HG03060 (cell line): ENCODE data around the gene DNAJC1.
"Not testable (repeated sequence)": the region's sequence is repeated elsewhere in the genome, so short reads cannot be mapped to it uniquely, and the experiment has no call there.

ENCODE experiments used
- ATAC-seq: cut with Tn5 transposase; IDR thresholded peaks from one replicate; pipeline ENCODE4 v1.9.1; 2021; ENCODE audit warnings: low read depth, moderate number of reproducible peaks; ENCODE audit not compliant: unreplicated experiment

Gene DNAJC1

GRCh38 chr10:21919117-21919516, 84.4 kb downstream of the DNAJC1 start:
- ATAC-seq = no peak

DNA sequence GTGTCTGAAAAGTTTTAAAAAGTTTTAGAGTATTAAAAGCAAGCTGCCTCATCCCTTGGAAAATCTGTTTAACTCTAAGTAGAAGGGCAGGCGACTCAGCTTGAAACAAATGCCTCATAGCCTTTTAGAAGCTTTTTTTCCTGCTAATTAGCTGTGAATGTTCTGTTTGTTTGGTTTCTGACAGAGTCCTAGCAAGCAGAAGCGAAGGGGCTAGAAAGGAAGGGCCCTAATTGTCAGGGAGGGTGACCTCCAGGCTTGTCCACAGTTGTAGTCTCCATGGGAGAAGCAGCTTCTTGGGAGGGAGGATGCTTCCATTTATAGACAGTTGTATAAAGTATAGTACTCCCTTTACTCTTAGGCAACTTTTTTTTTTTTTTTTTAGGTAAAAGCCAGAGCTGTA, 90.9 kb downstream of the DNAJC1 start:
- ATAC-seq = no peak

DNA sequence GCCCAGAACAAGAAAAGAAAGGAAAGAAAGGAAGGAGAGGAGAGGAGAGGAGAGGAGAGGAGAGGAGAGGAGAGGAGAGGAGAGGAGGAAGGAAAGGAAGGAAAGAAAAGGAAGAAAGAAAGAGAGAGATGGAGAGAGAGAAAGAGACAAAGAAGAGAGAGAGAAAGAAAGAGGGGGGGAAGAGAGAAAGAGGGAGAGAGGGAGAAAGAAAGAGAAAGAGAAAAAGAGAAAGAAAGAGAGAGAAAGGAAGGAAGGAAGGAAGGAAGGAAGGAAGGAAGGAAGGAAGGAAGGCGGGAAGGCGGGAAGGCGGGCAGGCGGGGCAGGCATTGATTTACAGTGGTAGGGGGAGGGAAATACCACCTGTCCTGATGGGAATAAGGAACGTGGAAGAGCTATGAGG, 92.7 kb downstream of the DNAJC1 start:
- ATAC-seq = no peak

GRCh38 chr10:21907436-21907835, 96.1 kb downstream of the DNAJC1 start:
- ATAC-seq = no peak

DNA sequence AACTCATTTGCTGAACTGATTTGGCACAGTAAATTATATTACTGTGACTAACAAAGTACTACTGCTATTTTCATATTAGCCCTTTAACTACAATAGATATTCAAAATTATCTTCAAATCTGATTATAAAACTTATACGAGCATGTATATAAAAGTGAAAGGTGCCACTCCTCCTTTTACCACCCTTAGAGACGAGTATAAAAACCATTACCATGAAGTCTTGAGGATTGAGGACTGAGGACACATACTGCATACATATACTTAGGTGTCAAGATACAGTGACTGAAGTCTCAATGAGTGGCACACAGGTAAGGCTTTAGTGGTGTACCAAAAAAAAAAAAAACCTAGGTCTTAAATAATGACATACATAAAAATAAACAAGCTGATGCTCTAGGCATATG, 98.6 kb downstream of the DNAJC1 start:
- ATAC-seq = no peak

DNA sequence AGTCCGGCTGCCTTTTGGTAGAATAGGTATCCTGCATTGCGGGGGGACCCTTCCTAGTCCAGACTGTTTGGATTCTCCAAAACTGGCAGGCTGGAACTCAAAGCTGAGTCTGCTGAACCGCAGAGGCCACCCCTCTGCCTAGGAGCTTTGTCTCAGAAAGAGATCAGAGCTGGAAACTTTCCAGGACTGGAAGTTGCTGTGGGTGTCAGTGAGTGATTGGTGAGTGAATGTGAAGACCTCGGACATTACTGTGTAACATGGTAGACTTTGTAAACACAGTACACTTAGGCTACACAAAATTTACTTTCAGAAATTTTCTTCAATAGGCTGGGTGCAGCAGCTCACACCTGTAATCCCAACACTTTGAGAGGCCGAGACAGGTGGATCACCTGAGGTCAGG, 103.8 kb downstream of the DNAJC1 start:
- no peak for ATAC-seq

DNA sequence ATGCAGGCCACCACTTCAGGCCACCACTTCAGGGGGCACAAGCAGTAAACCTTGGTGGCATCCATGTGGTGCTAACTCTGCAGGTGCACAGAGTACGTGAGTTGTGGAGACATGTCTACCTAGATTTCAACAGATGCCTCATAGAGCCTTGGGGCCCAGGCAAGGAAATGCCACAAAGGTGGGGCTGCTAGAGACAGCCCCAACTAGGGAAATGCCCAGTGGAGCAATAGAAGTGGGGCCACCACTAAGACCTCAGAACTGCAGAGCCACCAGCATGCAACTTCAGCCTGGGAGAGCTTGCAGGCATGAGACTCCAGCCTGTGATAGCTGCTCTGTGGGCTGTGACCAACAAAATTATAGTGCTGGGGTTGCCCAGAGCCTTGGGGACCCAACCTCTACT, 107.6 kb downstream of the DNAJC1 start:
- ATAC-seq = no peak

DNA sequence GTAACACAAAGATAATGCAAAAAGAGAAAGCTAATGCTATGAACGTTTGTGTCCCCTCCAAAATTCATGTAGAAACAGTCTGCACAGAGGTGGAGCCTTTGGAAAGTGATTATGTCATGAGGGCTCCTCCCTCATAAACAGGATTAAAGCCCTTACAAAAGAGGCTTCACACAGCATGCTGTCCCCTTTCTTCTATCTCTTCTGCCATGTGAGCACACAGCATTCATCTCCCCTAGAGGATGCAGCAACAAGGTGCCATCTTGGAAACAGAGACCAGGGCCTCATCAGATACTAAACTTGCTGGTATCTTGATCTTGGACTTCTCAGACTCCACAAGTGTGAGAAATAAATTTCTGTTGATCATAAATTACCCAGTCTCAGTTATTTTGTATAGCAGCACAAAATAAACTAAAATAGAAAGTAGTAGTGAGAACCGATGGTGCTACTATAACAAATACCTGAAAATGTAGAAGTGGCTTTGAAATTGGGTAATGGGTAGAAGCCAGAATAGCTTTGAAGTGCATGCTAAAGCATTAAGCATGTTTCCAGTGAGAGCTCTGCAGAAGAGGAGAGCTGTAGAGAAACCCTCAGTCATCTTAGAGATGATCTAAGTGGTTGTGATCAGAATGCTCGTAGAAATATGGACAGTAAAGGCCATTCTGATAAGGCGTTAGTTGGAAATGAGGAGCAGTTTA, 108.7 kb downstream of the DNAJC1 start:
- ATAC-seq = no peak

- ATAC-seq = no peak
Observed at GRCh38 chr10:21891439-21891838, 112.1 kb downstream of the DNAJC1 start.

DNA sequence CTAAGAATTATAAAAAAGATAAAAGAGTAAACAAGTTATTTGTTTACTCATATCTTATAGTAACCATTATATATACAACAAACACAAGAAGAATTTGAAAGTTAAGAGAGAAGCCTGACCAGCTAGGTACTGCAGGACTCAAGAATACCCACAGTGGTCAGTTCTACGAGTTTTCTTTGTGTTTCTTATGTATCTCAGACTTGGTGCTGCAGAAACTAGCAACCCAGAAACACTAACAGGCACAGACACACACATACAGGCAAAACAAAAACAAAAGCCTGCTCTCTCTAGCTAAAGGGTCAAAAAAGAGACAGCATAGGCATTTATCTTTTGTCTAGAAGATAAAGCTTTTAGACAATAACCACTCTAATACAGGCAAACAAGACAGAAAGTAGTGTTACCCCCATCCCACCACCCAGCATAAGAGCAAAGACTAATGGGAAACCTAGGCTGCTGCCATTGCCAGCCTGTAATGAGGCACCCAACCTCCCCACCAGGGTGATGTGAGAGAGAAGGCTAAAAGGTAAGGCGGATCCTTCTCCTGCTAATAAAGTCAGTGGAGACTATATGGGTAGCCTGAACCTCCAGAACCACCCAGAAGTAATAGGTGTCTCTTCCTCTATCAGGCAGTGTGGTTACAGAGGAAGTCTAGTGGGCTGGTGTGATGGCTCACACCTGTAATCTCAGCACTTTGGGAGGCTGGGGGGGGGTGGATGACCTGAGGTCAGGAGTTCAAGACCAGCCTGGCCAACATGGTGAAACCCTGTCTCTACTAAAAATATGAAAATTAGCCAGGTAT, 113.9 kb downstream of the DNAJC1 start:
- no peak for ATAC-seq

GRCh38 chr10:21888959-21889358, 114.6 kb downstream of the DNAJC1 start:
- ATAC-seq = peak; percentile 92

- ATAC-seq = no peak
Observed at GRCh38 chr10:21885940-21886339, 117.6 kb downstream of the DNAJC1 start.

- ATAC-seq = no peak
Observed at GRCh38 chr10:21873198-21873597, 130.3 kb downstream of the DNAJC1 start.

GRCh38 chr10:21872771-21873170, 130.8 kb downstream of the DNAJC1 start:
- not testable (repeated sequence) for ATAC-seq

- ATAC-seq = no peak
Observed at GRCh38 chr10:21870849-21871248, 132.7 kb downstream of the DNAJC1 start.

DNA sequence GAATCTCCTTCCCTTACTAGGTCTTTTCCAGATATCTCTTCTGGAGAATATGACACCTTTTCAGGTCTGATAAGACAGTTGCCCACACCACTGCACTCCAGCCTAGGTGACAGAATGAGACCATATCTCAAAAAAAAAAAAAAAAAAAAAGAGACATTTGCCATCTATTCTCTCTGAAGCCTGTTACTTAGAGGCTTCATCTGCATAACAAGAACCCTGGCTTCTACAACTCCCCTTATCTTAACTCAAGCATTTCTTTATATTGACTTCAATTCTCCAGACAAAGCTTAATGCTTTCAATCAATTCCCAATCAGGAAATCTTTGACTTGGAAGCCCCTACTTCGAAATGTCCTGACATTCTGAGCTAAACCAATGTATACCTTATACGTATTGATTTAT, 134.4 kb downstream of the DNAJC1 start:
- ATAC-seq = not testable (repeated sequence)

- no peak for ATAC-seq
Observed at GRCh38 chr10:21860718-21861117, 142.8 kb downstream of the DNAJC1 start.

DNA sequence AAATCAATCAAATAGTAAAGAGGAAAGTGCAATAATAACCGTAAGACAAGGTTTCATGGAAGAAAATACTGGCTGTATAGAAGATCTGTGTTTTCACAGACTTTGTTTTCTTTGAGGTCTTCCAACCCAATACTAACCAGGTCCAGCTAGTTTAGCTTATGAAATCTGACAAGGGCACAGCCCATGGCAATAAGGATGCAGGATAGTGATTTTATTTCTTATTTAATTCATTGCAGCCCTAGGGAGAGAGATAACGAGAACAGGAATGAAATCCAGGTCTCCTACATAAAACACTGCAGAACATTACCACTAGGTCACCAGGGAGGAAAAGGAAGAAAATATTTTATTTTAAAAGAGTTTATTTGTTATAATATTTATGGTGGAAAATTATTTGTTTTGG, 145.1 kb downstream of the DNAJC1 start:
- ATAC-seq = no peak

- ATAC-seq = no peak
Observed at GRCh38 chr10:21849607-21850006, 153.9 kb downstream of the DNAJC1 start.

DNA sequence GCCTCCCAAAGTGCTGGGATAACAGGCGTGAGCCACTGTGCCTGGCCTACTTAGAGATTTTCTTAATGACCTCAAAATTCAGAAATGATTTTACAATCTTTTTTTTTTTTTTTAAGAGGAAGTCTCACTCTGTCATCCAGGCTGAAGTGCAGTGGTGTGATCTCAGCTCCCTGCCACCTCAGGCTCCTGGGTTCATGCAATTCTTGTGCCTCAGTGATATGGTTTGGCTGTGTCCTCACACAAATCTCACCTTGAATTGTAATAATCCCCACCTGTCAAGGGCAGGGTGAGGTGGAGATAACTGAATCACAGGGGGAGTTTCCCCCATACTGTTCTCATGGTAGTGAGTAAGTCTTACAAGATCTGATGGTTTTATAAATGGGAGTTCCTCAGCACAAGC, 159.9 kb downstream of the DNAJC1 start:
- ATAC-seq = no peak

DNA sequence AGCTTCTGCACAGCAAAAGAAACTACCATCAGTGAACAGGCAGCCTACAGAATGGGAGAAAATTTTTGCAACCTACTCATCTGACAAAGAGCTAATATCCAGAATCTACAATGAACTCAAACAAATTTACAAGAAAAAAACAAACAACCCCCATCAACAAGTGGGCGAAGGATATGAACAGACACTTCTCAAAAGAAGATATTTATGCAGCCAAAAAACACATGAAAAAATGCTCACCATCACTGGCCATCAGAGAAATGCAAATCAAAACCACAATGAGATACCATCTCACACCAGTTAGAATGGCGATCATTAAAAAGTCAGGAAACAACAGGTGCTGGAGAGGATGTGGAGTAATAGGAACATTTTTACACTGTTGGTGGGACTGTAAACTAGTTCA, 162.3 kb downstream of the DNAJC1 start:
- not testable (repeated sequence) for ATAC-seq

DNA sequence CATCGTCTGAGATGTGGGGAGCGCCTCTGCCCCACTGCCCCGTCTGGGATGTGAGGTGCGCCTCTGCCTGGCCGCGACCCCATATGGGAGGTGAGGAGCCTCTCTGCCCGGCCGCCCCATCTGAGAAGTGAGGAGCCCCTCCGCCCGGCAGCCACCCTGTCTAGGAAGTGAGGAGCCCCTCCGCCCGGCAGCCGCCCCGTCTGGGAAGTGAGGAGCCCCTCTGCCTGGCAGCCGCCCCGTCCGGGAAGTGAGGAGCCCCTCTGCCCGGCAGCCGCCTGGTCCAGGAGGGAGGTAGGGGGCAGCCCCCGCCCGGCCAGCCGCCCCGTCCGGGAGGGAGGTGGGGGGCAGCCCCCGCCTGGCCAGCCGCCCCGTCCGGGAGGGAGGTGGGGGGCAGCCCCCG, 166.0 kb downstream of the DNAJC1 start:
- not testable (repeated sequence) for ATAC-seq
